GM12874 (cell line): ENCODE data around the gene LITAF.

Experiments used
- CTCF ChIP-seq: IDR thresholded peaks from 2 replicates; pipeline ENCODE4 v1.5.1; 2011; ENCODE audit warnings: low read depth, mild to moderate bottlenecking, control low read depth, low read length, moderate library complexity; ENCODE audit not compliant: insufficient read depth

LITAF gene

GRCh38 chr16:11586856-11587642 is at the start of gene LITAF:
LITAF (minus strand) TSS chr16:11586919; CDS start chr16:11556730, 30,189 bp downstream.
- TF ChIP-seq CTCF: no peak

- no peak for TF ChIP-seq CTCF
Observed at GRCh38 chr16:11636172-11636721, 49.5 kb upstream of the LITAF start.

GRCh38 chr16:11635679-11636171 is 49.0 kb upstream of the LITAF start:
- no peak for TF ChIP-seq CTCF

GRCh38 chr16:11635113-11635652 is 48.5 kb upstream of the LITAF start:
- no peak for TF ChIP-seq CTCF

GRCh38 chr16:11634312-11634711 is 47.6 kb upstream of the LITAF start:
- no peak for TF ChIP-seq CTCF

GRCh38 chr16:11633113-11633512 is 46.4 kb upstream of the LITAF start:
- no peak for TF ChIP-seq CTCF

GRCh38 chr16:11632455-11632939 is 45.8 kb upstream of the LITAF start:
- TF ChIP-seq CTCF: no peak
